IMR-90 (cell line): ENCODE measurements around the gene WNT3. TPM values are rescaled to one million over a fixed set of nuclear protein-coding genes. Genes with fewer than 3 reads are reported as not detected.

Source experiments
- ATAC-seq: fragments of 200-7000 bp; cut with Tn5 transposase; 2 replicates; pipeline ENCODE4 v1.9.1; 2020; ENCODE audit warnings: low read depth, mild to moderate bottlenecking, moderate library complexity
- BruUV-seq: library from RNA; stranded (reverse); fragments of 400-500 nt; replicated peaks from 2 replicates; lab custom pipeline; 2021; lab: Mats Ljungman, UMichigan
- CTCF ChIA-PET: fragments of 300-600 bp; formaldehyde crosslinking; extraction: SDS; loops from one replicate; lab custom pipeline; 2021; ENCODE audit warnings: antibody characterized with exemption; lab: Yijun Ruan, JAX
- POLR2A ChIA-PET: fragments of 300-600 bp; sonication (Branson Sonifier 250); formaldehyde crosslinking; loops from one replicate; lab custom pipeline; 2022; ENCODE audit warnings: antibody characterized with exemption; ENCODE audit not compliant: unreplicated experiment; lab: Charles Lee
- DNase-seq: peaks from one replicate; pipeline ENCODE4 v3.0.0; 2013
- H2AFZ ChIP-seq: replicated peaks from 2 replicates; pipeline ENCODE3; 2013; ENCODE audit warnings: low read length, mild to moderate bottlenecking; ENCODE audit not compliant: poor library complexity
- H2AK5ac ChIP-seq: 2 replicates; pipeline ENCODE4 v1.6.1; 2013; ENCODE audit warnings: low read depth, low read length, inconsistent platforms
- H2AK9ac ChIP-seq: replicated peaks from 2 replicates; pipeline ENCODE3; 2013; ENCODE audit warnings: mild to moderate bottlenecking, low read depth, low read length, moderate library complexity; ENCODE audit not compliant: poor library complexity
- H2BK120ac ChIP-seq: 2 replicates; pipeline ENCODE4 v1.6.1; 2013; ENCODE audit warnings: low read depth, low read length, inconsistent platforms
- H2BK15ac ChIP-seq: 3 replicates; pipeline ENCODE4 v1.6.1; 2013; ENCODE audit warnings: low read depth, low read length, inconsistent platforms
- H2BK20ac ChIP-seq: 2 replicates; pipeline ENCODE4 v1.6.1; 2013; ENCODE audit warnings: low read depth, mild to moderate bottlenecking, inconsistent platforms, low read length, moderate library complexity
- H2BK5ac ChIP-seq: 2 replicates; pipeline ENCODE4 v1.6.1; 2013; ENCODE audit warnings: mild to moderate bottlenecking, low read depth, low read length, inconsistent platforms; ENCODE audit not compliant: poor library complexity, severe bottlenecking
- H3K14ac ChIP-seq: replicated peaks from 2 replicates; pipeline ENCODE4 v1.6.1; 2013; ENCODE audit warnings: low read depth, low read length, inconsistent platforms
- H3K18ac ChIP-seq: 2 replicates; pipeline ENCODE4 v1.6.1; 2013; ENCODE audit warnings: low read depth, low read length, control low read depth
- H3K23ac ChIP-seq: 2 replicates; pipeline ENCODE4 v1.6.1; 2013; ENCODE audit warnings: low read depth, low read length, inconsistent platforms
- H3K27ac ChIP-seq: 2 replicates; pipeline ENCODE4 v1.5.1; 2013; ENCODE audit warnings: mild to moderate bottlenecking, control low read depth, low read length; ENCODE audit not compliant: insufficient read depth
- H3K27me3 ChIP-seq: 2 replicates; pipeline ENCODE4 v1.6.1; 2013; ENCODE audit warnings: low read length; ENCODE audit not compliant: control insufficient read depth, insufficient read depth
- H3K36me3 ChIP-seq: 2 replicates; pipeline ENCODE4 v1.6.1; 2013; ENCODE audit warnings: low read length, mixed read lengths; ENCODE audit not compliant: control insufficient read depth, insufficient read depth
- H3K4ac ChIP-seq: 2 replicates; pipeline ENCODE4 v1.6.1; 2013; ENCODE audit warnings: low read depth, low read length, inconsistent platforms
- H3K4me1 ChIP-seq: 2 replicates; pipeline ENCODE4 v1.6.1; 2013; ENCODE audit warnings: low read length, mixed read lengths; ENCODE audit not compliant: control insufficient read depth, insufficient read depth
- H3K4me2 ChIP-seq: 2 replicates; pipeline ENCODE4 v1.6.1; 2013; ENCODE audit warnings: low read depth, mild to moderate bottlenecking, control low read depth, low read length, moderate library complexity
- H3K4me3 ChIP-seq: 2 replicates; pipeline ENCODE4 v1.5.1; 2013; ENCODE audit warnings: low read depth, mild to moderate bottlenecking, control low read depth, low read length, moderate library complexity; ENCODE audit not compliant: insufficient read depth
- H3K56ac ChIP-seq: 2 replicates; pipeline ENCODE4 v1.6.1; 2013; ENCODE audit warnings: low read length, inconsistent platforms; ENCODE audit not compliant: insufficient read depth; ENCODE audit errors: extremely low read depth
- H3K79me1 ChIP-seq, 2 experiments: 2 replicates each; pipeline ENCODE4 v1.6.1; 2013; ENCODE audit warnings: low read length in 2 of 2, inconsistent platforms in 1 of 2, low read depth in 1 of 2
- H3K9ac ChIP-seq: 2 replicates; pipeline ENCODE4 v1.6.1; 2013; ENCODE audit warnings: low read depth, low read length, control low read depth
- H3K9me1 ChIP-seq: 2 replicates; pipeline ENCODE4 v1.6.1; 2013; ENCODE audit warnings: low read length, inconsistent platforms; ENCODE audit not compliant: insufficient read depth
- H3K9me3 ChIP-seq: 2 replicates; pipeline ENCODE4 v1.6.1; 2013; ENCODE audit warnings: low read length; ENCODE audit not compliant: control insufficient read depth, insufficient read depth
- H4K20me1 ChIP-seq: 2 replicates; pipeline ENCODE4 v1.6.1; 2013; ENCODE audit warnings: low read length, inconsistent platforms; ENCODE audit not compliant: insufficient read depth
- H4K5ac ChIP-seq: 2 replicates; pipeline ENCODE4 v1.6.1; 2013; ENCODE audit warnings: mild to moderate bottlenecking, low read depth, low read length, control low read depth
- H4K8ac ChIP-seq, 2 experiments: 2 replicates each; pipeline ENCODE4 v1.6.1; 2013; ENCODE audit warnings: low read depth in 2 of 2, low read length in 2 of 2, control low read depth in 1 of 2, inconsistent platforms in 1 of 2
- H4K91ac ChIP-seq: 2 replicates; pipeline ENCODE4 v1.6.1; 2013; ENCODE audit warnings: low read depth, low read length, inconsistent platforms; ENCODE audit not compliant: insufficient read depth
- BHLHE40 ChIP-seq: fragments of 150-350 bp; IDR thresholded peaks from 2 replicates; pipeline ENCODE4 v1.6.1; 2016; ENCODE audit warnings: mild to moderate bottlenecking, low read depth, low read length
- CEBPB ChIP-seq: IDR thresholded peaks from 2 replicates; pipeline ENCODE4 v1.6.1; 2012; ENCODE audit warnings: low read depth, low read length, improper control_type of control experiment
- CHD1 ChIP-seq: IDR thresholded peaks from 2 replicates; pipeline ENCODE4 v1.6.1; 2012; ENCODE audit warnings: low read depth, low read length, improper control_type of control experiment
- MAFK ChIP-seq: IDR thresholded peaks from 2 replicates; pipeline ENCODE4 v1.6.1; 2012; ENCODE audit warnings: low read depth, low read length, improper control_type of control experiment
- POLR2A ChIP-seq: IDR thresholded peaks from 2 replicates; pipeline ENCODE4 v1.6.1; 2012; ENCODE audit warnings: mild to moderate bottlenecking, low read depth, low read length
- RCOR1 ChIP-seq: IDR thresholded peaks from 2 replicates; pipeline ENCODE4 v1.6.1; 2012; ENCODE audit warnings: mild to moderate bottlenecking, low read length, improper control_type of control experiment; ENCODE audit not compliant: insufficient replicate concordance
- USF2 ChIP-seq: fragments of 150-350 bp; IDR thresholded peaks from 2 replicates; pipeline ENCODE4 v1.6.1; 2017; ENCODE audit warnings: mild to moderate bottlenecking, antibody characterized with exemption, low read length, low read depth
- WGBS, 2 experiments: methylation state at CpG; one replicate each; pipeline versions ENCODE4 v1.1.5 to v1.1.7; 2013; ENCODE audit warnings: missing lambda C conversion rate in 2 of 2; ENCODE audit not compliant: insufficient read length in 1 of 2; ENCODE audit errors: extremely low coverage in 2 of 2; 5-methylcytosine and 5-hydroxymethylcytosine counted together
- dilution Hi-C: fragments of 300-500 bp; cut with HindIII; formaldehyde crosslinking; loops from one replicate; pipeline ENCODE4 v1.14.3; 2018; ENCODE audit warnings: low sequenced_read_pairs; ENCODE audit not compliant: unreplicated experiment
- in situ Hi-C: fragments of 300-500 bp; cut with MboI; formaldehyde crosslinking; loops from 3 replicates; pipeline ENCODE4 v1.14.3; 2019; ENCODE audit warnings: low sequenced_read_pairs, inconsistent platforms, mixed read lengths
- intact Hi-C: fragments of 100-400 bp; cut with micrococcal nuclease; formaldehyde crosslinking; loops from 2 replicates; pipeline ENCODE4 v1.10.0; 2022
- polyA plus RNA-seq, 3 experiments: library from polyadenylated mRNA; depleted of rRNA; stranded (reverse); fragments of >200 nt; gene quantifications; 2 replicates each; pipeline ENCODE4 v1.2.3, GENCODE V29; 2012; ENCODE audit warnings: low replicate concordance in 1 of 3
- total RNA-seq: library from RNA; depleted of rRNA; stranded (reverse); fragments of >200 nt; gene quantifications from 2 replicates; pipeline ENCODE4 v1.2.3, GENCODE V29; 2012

The WNT3 gene
- total and polyA plus RNA-seq, 2 of the 4 experiments (the other 2 are of a cell fraction) = 0.72 to 1.0 TPM

DNA sequence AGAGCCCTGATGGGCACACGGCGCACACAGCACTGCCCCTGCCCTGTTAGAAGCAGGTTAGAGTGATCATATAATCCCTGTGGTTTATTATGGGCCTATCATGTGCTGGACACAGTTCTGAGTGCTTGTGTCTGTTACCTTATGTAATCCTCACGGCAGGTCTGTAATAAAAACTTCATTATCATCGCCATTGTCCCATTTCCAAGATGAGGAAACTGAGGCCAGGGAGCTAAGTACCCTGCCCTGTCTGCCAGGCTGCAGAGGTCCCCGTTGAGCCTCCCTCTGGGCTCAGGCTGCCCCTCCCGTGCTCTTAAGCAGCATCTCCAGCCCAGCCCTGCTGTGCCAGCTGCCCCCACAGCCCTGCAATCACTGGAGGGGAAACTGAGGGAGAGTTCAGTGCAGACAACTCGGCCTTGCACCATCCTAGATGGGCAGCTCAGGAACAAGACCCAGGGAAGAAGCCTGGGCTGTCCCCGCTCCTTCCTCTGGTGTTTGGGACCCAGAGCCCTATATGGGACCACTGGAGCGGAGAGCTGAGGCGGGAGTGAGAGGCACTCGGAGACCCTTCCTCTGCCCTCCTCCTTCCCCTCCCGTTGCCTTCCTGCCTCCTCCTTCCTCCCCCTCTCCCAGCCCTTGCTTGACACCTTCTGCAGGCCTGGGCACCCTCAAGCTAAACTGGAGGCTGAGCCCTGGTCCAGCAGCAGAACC, 42.0 kb downstream of the WNT3 start (continued):
- TF ChIP-seq MAFK (no peak), POLR2A (no peak), BHLHE40 (no peak), RCOR1 (no peak), CHD1 (no peak)

- H2BK5ac ChIP-seq = no peak overlapping the region
- no peak overlapping the region for H2BK120ac ChIP-seq
- H2AK5ac ChIP-seq = no peak overlapping the region
- peaks cover 7% of the 10 kb centered on the region; the same call in 1 of the 2 replicates for H3K9me1 ChIP-seq
- H3K9me3 ChIP-seq = no peaks in the 10 kb centered on the region
- no peak overlapping the region for H2BK15ac ChIP-seq
- dilution Hi-C loops (no loop called here), intact Hi-C loops (loop anchor here (5.0 kb wide), 1 partner anchor 43 kb away; the partner anchor contains the start of gene WNT3), in situ Hi-C loops (no loop called here)
- TF ChIP-seq CHD1 = no peak
- no peak for TF ChIP-seq BHLHE40
- TF ChIP-seq MAFK = no peak
- no peak for TF ChIP-seq CEBPB
- no peak for TF ChIP-seq USF2
- no peaks in the 10 kb centered on the region; the same call in none of the 2 replicates for H3K4me1 ChIP-seq
- H4K5ac ChIP-seq = no peak overlapping the region
- H3K23ac ChIP-seq = no peak overlapping the region
- WGBS, 2 experiments = 90% methylated on average over 2 of the region's 10 CpGs; no CpG with 5 or more reads in 1 of the 2 experiments
- no peak overlapping the region for H3K18ac ChIP-seq
- no peak overlapping the region for H3K9ac ChIP-seq
- no peak overlapping the region for H3K4ac ChIP-seq
- no TSS peak for BruUV-seq
- ATAC-seq = no peak
- no peak overlapping the region for H2BK20ac ChIP-seq
- H3K4me2 ChIP-seq = no peak overlapping the region
- POLR2A ChIA-PET = no interaction called here
- CTCF ChIA-PET = no interaction called here
- H3K36me3 ChIP-seq = no peaks in the 10 kb centered on the region
- H3K4me3 ChIP-seq = no peak overlapping the region
- H3K27me3 ChIP-seq = peaks cover 3% of the 10 kb centered on the region; the same call in 1 of the 2 replicates
- H3K27ac ChIP-seq = no peak overlapping the region
- H2AK9ac ChIP-seq = no peak overlapping the region
- no peaks in the 10 kb centered on the region for H4K20me1 ChIP-seq
- H2AFZ ChIP-seq = peak overlapping the region; percentile 27
- H4K8ac ChIP-seq = no peak overlapping the region
- H3K79me1 ChIP-seq = 0 out of 4 replicates have a peak, but pooled peaks cover 0 to 5% of the 10 kb centered on the region in 2 experiments
- DNase-seq = no peak
- H3K14ac ChIP-seq = no peak overlapping the region
- H3K56ac ChIP-seq = no peak overlapping the region
- no peak overlapping the region for H4K91ac ChIP-seq
Observed at GRCh38 chr17:46774108-46774737, 44.3 kb downstream of the WNT3 start.
